Measurements from ENCODE around the gene PIGP. TPM values are rescaled to one million over a fixed set of nuclear protein-coding genes. Genes with fewer than 3 reads are reported as not detected.

Gene PIGP
- total and polyA plus RNA-seq, 9 of the 15 experiments (the other 6 are each of a cell fraction or from before 2014, with no cell fraction given), result 18.3 to 122 (median 35.6) TPM

- TF ChIP-seq HOXB6 (CRISPR knock-in tag; IDR thresholded peaks at IDR 0.05; ENCODE audit: borderline replicate concordance) (no peak), NEUROD1 (IDR thresholded peaks at IDR 0.05; ENCODE audit: borderline replicate concordance, low read depth, low read length, partially characterized antibody) (peak; percentile 14), HBP1 (CRISPR knock-in tag; IDR thresholded peaks at IDR 0.05) (no peak), HDAC6 (IDR thresholded peaks at IDR 0.05; ENCODE audit: low read depth, low read length) (0 out of 2 replicates have a peak, but pooled peaks have one; percentile 51), SAFB (IDR thresholded peaks at IDR 0.05; ENCODE audit: borderline replicate concordance, low read depth, low read length) (peak; percentile 98), RAD51 (IDR thresholded peaks at IDR 0.05; ENCODE audit: borderline replicate concordance, low read depth) (no peak), FOXK2 (conservative IDR thresholded peaks at IDR 0.05 in 1 of 2, IDR thresholded peaks at IDR 0.05 in 1 of 2; ENCODE audit: low read depth in 2 of 2) (peak in 1 of 2 experiments; percentile 41; a peak in 1 of 4 replicates), TRIM24 (IDR thresholded peaks at IDR 0.05) (no peak), ZNF512 (tag; IDR thresholded peaks at IDR 0.05) (no peak), FOXA1 (IDR thresholded peaks at IDR 0.05; ENCODE audit: borderline replicate concordance) (no peak), SMC3 (conservative IDR thresholded peaks at IDR 0.05; ENCODE audit: insufficient read depth, low read depth, low read length) (no peak), ILK (tag; IDR thresholded peaks at IDR 0.05; ENCODE audit: borderline replicate concordance, low read depth) (no peak), KAT2B (IDR thresholded peaks at IDR 0.05; ENCODE audit: low read depth, low read length) (no peak), MCM5 (IDR thresholded peaks at IDR 0.05; ENCODE audit: low read depth) (no peak), MEF2A (IDR thresholded peaks at IDR 0.05; ENCODE audit: control insufficient read depth, low read depth, low read length) (no peak), MCM7 (IDR thresholded peaks at IDR 0.05) (no peak), ZNF75A (CRISPR knock-in tag; IDR thresholded peaks at IDR 0.05) (no peak), ZNF224 (CRISPR knock-in tag; IDR thresholded peaks at IDR 0.05) (no peak), POLR2AphosphoS5 (IDR thresholded peaks at IDR 0.05; ENCODE audit: control insufficient read depth, insufficient read depth, low read depth, low read length) (no peak), ZSCAN29 (IDR thresholded peaks at IDR 0.05) (0 out of 2 replicates have a peak, but pooled peaks have one; percentile 9), ZNF444 (CRISPR knock-in tag; IDR thresholded peaks at IDR 0.05) (no peak), ZNF3 (CRISPR knock-in tag; IDR thresholded peaks at IDR 0.05) (no peak), PBX2 (CRISPR knock-in tag; IDR thresholded peaks at IDR 0.05; ENCODE audit: low read depth) (no peak), PBX2 (tag; conservative IDR thresholded peaks at IDR 0.05; ENCODE audit: low read depth) (no peak)
Measured at GRCh38 chr21:37073417-37074196, 736 bp upstream of the PIGP start (continued).

Measured in K562 (cell line).